Neural progenitor cell (in vitro differentiated cells): ENCODE measurements around the gene THEM5.

Experiments
- EZH2 ChIP-seq: fragments of 200-600 bp; sonication (generic); IDR thresholded peaks from 2 replicates; pipeline ENCODE4 v1.6.1; 2017; ENCODE audit warnings: antibody characterized with exemption, mild to moderate bottlenecking, moderate library complexity
- EZH2phosphoT487 ChIP-seq: fragments of 200-600 bp; sonication (generic); IDR thresholded peaks from 2 replicates; pipeline ENCODE4 v1.6.1; 2017; ENCODE audit warnings: antibody characterized with exemption
- TF ChIP-seq, protein P1 (sequence below): fragments of 200-600 bp; sonication (generic); IDR thresholded peaks from 2 replicates; pipeline ENCODE4 v1.5.1; 2017; ENCODE audit warnings: antibody characterized with exemption, mild to moderate bottlenecking

DNA sequence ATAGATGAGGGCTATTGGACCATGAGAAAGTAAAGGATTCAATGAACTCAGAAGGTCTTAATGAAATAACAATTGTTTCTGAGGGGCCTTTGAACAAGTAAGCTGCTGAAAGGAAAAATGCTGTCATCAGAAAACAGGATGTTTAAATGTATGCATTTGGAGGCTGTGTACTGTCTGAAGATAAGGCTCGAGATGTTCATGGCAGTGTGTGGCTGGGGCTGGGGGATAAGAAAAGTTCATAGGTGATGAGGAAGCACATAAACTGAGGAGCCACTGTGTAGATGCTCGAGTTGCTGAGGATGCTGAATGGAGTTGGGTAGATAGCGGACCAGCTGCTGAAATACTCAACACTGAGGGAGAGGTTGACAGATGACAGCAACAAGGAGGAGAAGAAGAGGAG, 38.0 kb upstream of the THEM5 start:
- TF ChIP-seq, protein P1, sequence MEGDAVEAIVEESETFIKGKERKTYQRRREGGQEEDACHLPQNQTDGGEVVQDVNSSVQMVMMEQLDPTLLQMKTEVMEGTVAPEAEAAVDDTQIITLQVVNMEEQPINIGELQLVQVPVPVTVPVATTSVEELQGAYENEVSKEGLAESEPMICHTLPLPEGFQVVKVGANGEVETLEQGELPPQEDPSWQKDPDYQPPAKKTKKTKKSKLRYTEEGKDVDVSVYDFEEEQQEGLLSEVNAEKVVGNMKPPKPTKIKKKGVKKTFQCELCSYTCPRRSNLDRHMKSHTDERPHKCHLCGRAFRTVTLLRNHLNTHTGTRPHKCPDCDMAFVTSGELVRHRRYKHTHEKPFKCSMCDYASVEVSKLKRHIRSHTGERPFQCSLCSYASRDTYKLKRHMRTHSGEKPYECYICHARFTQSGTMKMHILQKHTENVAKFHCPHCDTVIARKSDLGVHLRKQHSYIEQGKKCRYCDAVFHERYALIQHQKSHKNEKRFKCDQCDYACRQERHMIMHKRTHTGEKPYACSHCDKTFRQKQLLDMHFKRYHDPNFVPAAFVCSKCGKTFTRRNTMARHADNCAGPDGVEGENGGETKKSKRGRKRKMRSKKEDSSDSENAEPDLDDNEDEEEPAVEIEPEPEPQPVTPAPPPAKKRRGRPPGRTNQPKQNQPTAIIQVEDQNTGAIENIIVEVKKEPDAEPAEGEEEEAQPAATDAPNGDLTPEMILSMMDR, result no peak
- TF ChIP-seq EZH2, result no peak
- no peak for TF ChIP-seq EZH2phosphoT487
